ENCODE data around the gene TRIM46. TPM values are rescaled to one million over a fixed set of nuclear protein-coding genes. Genes with fewer than 3 reads are reported as not detected.

TRIM46 gene
- total and polyA plus RNA-seq, 2 of the 13 experiments (the other 11 are each of a cell fraction or from before 2014, with no cell fraction given), result 0.04 to 0.09 TPM

DNA sequence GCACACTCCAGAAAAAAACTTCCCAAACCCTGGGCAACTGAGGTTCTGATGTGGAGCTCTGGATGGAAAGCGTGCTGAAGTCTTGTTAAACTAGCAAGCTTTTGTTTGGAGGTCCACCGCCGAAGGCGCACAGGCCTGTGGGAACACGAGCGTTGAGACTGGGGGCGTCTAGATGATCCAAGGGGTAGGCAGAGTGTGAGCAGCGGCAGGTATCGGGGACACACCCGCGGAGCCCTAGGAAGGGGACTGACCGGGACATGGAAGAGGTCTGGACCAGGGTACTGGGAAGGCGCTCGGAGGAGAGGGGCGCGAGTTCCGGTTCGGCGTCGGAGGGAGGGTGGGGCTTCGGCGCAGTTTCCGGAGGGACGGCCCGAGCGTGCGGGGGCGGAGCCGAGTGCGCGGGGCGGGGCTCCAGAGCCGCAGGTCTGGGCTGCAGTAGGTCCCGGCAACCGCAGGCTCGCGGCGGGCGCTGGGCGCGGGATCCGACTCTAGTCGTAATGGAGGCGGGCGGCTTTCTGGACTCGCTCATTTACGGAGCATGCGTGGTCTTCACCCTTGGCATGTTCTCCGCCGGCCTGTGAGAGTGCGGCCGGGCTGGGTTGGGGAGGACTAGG is 38.1 kb upstream of the TRIM46 start, which contains the start of gene SLC50A1 (continued):
- TF ChIP-seq, protein P1, sequence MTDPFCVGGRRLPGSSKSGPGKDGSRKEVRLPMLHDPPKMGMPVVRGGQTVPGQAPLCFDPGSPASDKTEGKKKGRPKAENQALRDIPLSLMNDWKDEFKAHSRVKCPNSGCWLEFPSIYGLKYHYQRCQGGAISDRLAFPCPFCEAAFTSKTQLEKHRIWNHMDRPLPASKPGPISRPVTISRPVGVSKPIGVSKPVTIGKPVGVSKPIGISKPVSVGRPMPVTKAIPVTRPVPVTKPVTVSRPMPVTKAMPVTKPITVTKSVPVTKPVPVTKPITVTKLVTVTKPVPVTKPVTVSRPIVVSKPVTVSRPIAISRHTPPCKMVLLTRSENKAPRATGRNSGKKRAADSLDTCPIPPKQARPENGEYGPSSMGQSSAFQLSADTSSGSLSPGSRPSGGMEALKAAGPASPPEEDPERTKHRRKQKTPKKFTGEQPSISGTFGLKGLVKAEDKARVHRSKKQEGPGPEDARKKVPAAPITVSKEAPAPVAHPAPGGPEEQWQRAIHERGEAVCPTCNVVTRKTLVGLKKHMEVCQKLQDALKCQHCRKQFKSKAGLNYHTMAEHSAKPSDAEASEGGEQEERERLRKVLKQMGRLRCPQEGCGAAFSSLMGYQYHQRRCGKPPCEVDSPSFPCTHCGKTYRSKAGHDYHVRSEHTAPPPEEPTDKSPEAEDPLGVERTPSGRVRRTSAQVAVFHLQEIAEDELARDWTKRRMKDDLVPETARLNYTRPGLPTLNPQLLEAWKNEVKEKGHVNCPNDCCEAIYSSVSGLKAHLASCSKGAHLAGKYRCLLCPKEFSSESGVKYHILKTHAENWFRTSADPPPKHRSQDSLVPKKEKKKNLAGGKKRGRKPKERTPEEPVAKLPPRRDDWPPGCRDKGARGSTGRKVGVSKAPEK (CRISPR knock-in tag; IDR thresholded peaks at IDR 0.05; ENCODE audit: borderline replicate concordance), result peak; percentile 35
- TF ChIP-seq ZSCAN22 (CRISPR knock-in tag; IDR thresholded peaks at IDR 0.05) (0 out of 2 replicates have a peak, but pooled peaks have one; percentile 69), SOX5 (CRISPR knock-in tag; IDR thresholded peaks at IDR 0.05; ENCODE audit: borderline replicate concordance) (peak; percentile 9; the same call in 1 of the 2 replicates), ZBTB1 (CRISPR knock-in tag; IDR thresholded peaks at IDR 0.05; ENCODE audit: borderline replicate concordance) (no peak), ELF3 (CRISPR knock-in tag; IDR thresholded peaks at IDR 0.05) (no peak; the same call in 1 of the 2 replicates), ZBTB21 (CRISPR knock-in tag; IDR thresholded peaks at IDR 0.05) (no peak), RAD21 (CRISPR knock-in tag; IDR thresholded peaks at IDR 0.05) (peak; percentile 48; the same call in 1 of the 2 replicates), BRD4 (CRISPR knock-in tag; IDR thresholded peaks at IDR 0.05) (no peak), FOXA1 (IDR thresholded peaks at IDR 0.05) (no peak), FOXA1 (CRISPR knock-in tag; IDR thresholded peaks at IDR 0.05) (no peak), ARNTL (CRISPR knock-in tag; IDR thresholded peaks at IDR 0.05) (peak; percentile 81; the same call in 1 of the 2 replicates), ZNF337 (CRISPR knock-in tag; IDR thresholded peaks at IDR 0.05; ENCODE audit: borderline replicate concordance, low read depth) (peak; percentile 87), MZF1 (CRISPR knock-in tag; IDR thresholded peaks at IDR 0.05; ENCODE audit: borderline replicate concordance) (no peak), ZNF749 (CRISPR knock-in tag; IDR thresholded peaks at IDR 0.05; ENCODE audit: borderline replicate concordance) (peak; percentile 83; the same call in 1 of the 2 replicates), MATR3 (CRISPR knock-in tag; IDR thresholded peaks at IDR 0.05) (no peak), PAX8 (CRISPR knock-in tag; IDR thresholded peaks at IDR 0.05; ENCODE audit: borderline replicate concordance) (0 out of 2 replicates have a peak, but pooled peaks have one; percentile 91), RBM22 (optimal IDR thresholded peaks at IDR 0.05; ENCODE audit: low read length) (peak; percentile 98), XBP1 (CRISPR knock-in tag; IDR thresholded peaks at IDR 0.05) (peak; percentile 8), EEA1 (CRISPR knock-in tag; IDR thresholded peaks at IDR 0.05; ENCODE audit: borderline replicate concordance) (no peak), ZNF564 (CRISPR knock-in tag; IDR thresholded peaks at IDR 0.05) (no peak)
- TF ChIP-seq, protein P2, sequence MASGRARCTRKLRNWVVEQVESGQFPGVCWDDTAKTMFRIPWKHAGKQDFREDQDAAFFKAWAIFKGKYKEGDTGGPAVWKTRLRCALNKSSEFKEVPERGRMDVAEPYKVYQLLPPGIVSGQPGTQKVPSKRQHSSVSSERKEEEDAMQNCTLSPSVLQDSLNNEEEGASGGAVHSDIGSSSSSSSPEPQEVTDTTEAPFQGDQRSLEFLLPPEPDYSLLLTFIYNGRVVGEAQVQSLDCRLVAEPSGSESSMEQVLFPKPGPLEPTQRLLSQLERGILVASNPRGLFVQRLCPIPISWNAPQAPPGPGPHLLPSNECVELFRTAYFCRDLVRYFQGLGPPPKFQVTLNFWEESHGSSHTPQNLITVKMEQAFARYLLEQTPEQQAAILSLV (CRISPR knock-in tag; IDR thresholded peaks at IDR 0.05; ENCODE audit: borderline replicate concordance), result 0 out of 2 replicates have a peak, but pooled peaks have one; percentile 58
- TF ChIP-seq, protein P3, sequence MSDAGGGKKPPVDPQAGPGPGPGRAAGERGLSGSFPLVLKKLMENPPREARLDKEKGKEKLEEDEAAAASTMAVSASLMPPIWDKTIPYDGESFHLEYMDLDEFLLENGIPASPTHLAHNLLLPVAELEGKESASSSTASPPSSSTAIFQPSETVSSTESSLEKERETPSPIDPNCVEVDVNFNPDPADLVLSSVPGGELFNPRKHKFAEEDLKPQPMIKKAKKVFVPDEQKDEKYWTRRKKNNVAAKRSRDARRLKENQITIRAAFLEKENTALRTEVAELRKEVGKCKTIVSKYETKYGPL (CRISPR knock-in tag; IDR thresholded peaks at IDR 0.05), result no peak
- TF ChIP-seq, protein P4, sequence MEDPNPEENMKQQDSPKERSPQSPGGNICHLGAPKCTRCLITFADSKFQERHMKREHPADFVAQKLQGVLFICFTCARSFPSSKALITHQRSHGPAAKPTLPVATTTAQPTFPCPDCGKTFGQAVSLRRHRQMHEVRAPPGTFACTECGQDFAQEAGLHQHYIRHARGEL (CRISPR knock-in tag; IDR thresholded peaks at IDR 0.05), result no peak
- TF ChIP-seq, protein P5, sequence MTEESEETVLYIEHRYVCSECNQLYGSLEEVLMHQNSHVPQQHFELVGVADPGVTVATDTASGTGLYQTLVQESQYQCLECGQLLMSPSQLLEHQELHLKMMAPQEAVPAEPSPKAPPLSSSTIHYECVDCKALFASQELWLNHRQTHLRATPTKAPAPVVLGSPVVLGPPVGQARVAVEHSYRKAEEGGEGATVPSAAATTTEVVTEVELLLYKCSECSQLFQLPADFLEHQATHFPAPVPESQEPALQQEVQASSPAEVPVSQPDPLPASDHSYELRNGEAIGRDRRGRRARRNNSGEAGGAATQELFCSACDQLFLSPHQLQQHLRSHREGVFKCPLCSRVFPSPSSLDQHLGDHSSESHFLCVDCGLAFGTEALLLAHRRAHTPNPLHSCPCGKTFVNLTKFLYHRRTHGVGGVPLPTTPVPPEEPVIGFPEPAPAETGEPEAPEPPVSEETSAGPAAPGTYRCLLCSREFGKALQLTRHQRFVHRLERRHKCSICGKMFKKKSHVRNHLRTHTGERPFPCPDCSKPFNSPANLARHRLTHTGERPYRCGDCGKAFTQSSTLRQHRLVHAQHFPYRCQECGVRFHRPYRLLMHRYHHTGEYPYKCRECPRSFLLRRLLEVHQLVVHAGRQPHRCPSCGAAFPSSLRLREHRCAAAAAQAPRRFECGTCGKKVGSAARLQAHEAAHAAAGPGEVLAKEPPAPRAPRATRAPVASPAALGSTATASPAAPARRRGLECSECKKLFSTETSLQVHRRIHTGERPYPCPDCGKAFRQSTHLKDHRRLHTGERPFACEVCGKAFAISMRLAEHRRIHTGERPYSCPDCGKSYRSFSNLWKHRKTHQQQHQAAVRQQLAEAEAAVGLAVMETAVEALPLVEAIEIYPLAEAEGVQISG (CRISPR knock-in tag; IDR thresholded peaks at IDR 0.05), result peak; percentile 79
